GM12874 (cell line): ENCODE data around the gene C19orf12.

Experiments used
- CTCF ChIP-seq: IDR thresholded peaks from 2 replicates; pipeline ENCODE4 v1.5.1; 2011; ENCODE audit warnings: low read depth, mild to moderate bottlenecking, control low read depth, low read length, moderate library complexity; ENCODE audit not compliant: insufficient read depth

Gene C19orf12

GRCh38 chr19:29757551-29757950, 42.5 kb upstream of the C19orf12 start:
- TF ChIP-seq CTCF: no peak

- TF ChIP-seq CTCF: no peak
These were observed 38.9 kb upstream of the C19orf12 start for GRCh38 chr19:29753934-29754305.

GRCh38 chr19:29753190-29753933, 38.3 kb upstream of the C19orf12 start:
- no peak for TF ChIP-seq CTCF

GRCh38 chr19:29752450-29753025, 37.5 kb upstream of the C19orf12 start:
- TF ChIP-seq CTCF: no peak

GRCh38 chr19:29751932-29752331, 36.9 kb upstream of the C19orf12 start:
- TF ChIP-seq CTCF: no peak

- no peak for TF ChIP-seq CTCF
These were observed 34.9 kb upstream of the C19orf12 start for GRCh38 chr19:29750001-29750400.

GRCh38 chr19:29748996-29749849, 34.2 kb upstream of the C19orf12 start:
- no peak for TF ChIP-seq CTCF
